A204.1 (cell line): Measurements from ENCODE around the gene MOG.
"Not testable (repeated sequence)": the region's sequence is repeated elsewhere in the genome, so short reads cannot be mapped to it uniquely, and the experiment has no call there.

Experiments used
- FAIRE-seq: peaks from 2 replicates; lab custom pipeline; 2012; peaks lifted over from hg19 to GRCh38; lab: Jason Lieb, UNC

Gene MOG

DNA sequence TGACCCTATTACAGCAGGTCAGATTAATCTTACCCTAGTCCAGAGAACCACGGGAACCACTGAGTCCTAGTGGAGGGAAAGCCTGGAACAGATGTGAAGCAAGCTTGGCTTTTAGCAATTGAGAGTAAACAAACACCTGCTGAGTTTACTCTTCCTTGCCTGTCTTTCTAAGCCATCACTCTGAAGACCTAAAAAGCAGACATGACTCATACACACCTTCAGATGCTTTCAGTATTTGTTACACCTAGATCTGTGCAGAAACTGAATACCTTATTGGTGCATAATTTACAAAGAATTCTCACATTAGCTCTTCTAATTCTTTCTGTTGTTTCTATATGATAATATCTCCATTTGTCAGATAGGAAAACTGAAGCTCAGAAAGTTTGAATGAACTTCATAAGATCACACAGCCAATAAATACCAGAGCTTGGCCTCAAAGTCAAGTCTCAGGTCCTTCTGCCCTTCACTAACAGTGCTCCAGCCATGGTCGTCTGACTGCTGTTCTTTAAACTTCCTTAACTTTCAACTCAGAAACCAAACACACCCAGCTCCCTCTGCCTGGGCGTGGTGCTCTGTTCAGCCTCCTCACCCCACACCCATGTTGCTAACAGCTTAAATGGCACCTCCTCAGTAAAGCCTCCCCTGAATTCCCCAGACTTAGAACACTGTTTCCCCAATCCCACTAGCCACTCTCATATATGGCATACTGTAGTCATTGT is 15.3 kb upstream of the MOG start:
- FAIRE-seq, result no peak

DNA sequence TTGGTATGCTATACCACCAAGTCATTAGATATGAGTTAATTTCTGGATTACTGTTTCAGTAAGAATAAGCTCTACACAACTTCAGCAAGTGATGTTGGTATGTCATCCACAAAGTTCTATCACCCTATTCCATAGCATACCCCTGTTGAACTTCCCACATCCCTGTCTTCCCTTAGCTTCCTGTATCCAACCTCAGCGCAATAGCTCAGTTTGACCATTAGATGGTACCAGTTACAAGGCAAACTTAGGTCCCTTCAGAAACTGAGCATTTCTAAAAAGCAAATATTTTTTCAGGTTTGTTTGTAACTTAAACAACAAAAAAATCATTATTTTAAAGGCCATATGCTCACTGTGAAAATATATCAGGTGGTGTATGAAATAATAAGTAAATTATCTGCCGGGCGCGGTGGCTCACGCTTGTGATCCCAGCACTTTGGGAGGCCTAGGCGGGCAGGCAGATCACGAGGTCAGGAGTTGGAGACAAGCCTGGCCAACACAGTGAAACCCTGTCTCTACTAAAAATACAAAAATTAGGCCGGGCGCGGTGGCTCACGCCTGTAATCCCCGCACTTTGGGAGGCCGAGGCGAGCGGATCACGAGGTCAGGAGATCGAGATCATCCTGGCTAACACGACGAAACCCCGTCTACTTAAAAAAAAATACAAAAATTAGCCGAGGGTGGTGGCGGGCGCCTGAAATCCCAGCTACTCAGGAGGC is 8.8 kb upstream of the MOG start:
- FAIRE-seq, result peak; percentile 48

DNA sequence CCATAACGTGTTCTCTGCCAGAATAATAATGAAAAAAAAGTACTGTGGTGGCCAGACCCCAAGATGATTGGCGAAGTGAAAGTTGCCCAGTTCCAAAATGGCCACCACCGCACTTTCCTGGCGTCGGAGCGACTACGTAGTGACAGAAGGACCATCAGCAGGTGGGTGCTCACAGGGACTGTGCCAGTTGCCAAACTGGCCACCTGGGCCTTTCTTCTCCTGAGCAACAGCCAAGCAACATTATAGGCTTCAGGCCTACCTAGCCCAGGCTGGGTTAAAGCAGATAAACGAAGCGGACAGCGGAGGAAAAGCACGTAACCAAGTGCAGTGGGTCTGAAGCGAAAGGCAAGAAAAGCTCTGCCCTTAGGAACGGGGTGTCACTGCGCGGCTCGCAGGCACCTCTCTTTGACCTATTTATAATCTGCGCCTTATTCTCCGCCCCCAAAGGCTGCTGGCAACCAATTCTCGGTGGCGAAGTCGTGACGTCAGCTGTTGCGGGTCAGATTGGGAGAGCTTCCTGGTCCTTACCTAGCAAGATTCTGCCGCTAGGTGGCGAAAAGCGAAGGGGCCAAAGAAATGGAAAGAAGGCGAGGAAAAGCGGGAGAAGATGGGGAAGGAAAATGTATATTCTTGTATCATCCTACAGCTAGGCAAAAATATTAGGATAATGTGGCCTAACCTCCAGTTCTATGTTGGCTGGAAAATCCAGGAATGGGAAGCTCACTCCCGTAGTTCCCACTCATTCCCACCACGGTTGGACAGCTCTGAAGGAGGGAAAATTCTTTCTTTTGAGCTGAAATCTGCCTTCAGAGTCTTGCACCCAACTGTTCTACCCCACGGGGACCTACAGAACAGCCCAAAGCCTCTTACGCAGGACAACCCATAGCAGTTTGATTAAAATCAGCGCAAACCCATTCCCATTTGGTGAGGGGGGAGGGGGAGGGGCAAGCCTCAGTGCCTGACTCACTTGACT is 6.9 kb upstream of the MOG start:
- peak; percentile 92 for FAIRE-seq

DNA sequence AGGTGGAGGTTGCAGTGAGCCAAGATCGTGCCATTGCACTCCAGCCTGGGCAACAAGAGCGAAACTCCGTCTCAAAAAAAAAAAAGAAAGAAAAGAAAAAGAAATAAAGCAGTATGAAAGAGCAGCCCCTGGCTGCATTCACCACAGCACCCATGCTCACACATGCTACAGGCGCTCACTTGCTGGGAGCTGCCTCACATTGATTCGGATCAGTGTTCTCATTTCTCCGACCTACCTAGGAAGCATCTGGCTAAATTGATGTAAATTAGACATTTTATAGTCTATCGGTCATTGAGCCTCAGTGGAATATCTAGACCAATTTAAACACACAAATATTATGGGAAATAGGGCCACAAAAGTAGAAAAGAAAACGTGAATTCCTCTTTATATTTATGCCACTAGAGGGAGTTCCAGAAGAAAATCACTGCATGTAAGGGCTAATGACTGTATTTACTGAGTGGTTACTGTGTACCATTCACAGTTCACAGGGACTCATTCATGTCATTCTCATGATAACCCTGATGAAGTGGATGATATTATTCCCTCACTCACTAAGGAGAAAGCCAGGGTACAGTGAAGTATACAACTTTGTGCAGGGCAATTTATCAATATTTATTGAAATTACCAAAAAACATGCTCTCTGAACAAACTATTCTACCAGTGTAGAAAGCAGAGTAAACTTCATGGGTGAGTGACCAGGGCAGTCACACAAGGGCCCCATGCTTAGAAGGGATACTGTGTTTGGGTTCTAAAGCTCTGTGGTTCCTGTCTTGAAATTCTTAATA is 5.3 kb upstream of the MOG start:
- peak; percentile 77 for FAIRE-seq

DNA sequence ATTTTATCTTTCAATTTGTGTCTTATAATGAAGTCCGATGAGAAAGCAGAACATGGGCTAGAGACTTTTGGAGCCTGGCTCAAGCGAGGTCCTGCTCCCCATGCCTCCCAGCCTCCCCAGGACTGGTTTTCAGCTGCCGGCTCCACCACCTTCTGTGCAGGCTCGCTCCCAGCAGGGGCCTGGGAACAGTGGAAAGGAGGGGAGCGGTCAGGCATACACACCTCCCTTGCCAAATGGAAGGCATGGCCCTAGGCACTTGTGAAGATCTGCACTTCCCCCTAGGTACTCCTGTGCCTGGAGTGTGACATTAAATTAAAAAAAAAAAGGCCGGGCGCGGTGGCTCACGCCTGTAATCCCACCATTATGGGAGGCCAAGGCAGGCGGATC is 4.7 kb upstream of the MOG start:
- no peak for FAIRE-seq

DNA sequence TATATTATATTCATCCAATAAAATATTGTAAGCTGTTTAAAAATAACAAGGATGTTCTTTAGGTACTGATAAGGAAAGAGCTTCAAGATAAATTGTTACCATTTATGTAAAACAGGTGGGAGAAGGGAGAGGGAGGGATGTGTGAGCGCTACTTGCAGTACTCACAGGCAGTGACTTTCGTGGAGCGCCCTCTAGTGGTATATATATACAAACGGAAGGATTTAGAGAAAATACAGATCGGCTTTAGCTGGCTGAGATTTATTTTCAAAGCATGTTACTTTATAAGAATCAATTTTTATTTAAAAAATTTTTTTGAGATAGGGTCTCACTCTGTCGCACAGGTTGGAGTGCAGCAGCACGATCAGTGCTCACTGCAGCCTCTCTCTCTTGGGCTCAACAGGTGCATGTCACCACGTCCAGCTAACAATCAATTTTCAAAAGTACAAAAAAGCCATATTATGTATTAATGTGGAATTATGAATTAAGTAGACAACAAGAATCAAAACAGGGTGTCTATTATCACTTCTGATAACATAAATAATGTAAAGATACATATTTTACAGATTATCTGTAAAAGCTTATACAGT is 3.3 kb upstream of the MOG start:
- FAIRE-seq, result peak; percentile 83

DNA sequence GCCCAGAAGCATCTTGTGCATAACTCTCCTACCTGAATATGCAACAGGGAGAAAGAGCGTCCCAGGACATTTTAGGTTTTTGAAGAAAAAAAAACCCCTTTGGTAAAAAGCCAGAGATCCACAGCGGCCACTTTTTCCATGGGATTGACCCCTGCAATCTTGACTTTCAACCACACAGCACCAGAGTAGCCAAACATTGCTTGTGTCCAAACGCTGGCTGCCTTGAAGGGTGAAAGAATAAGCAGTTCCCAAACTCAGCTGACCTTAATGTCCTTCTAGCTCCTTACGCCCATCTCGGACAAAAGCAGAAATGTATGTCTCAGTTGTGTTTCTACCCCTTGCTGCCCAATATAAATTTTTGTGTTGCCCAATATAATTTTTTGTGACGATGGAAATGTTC is 1.2 kb upstream of the MOG start:
- FAIRE-seq, result no peak

DNA sequence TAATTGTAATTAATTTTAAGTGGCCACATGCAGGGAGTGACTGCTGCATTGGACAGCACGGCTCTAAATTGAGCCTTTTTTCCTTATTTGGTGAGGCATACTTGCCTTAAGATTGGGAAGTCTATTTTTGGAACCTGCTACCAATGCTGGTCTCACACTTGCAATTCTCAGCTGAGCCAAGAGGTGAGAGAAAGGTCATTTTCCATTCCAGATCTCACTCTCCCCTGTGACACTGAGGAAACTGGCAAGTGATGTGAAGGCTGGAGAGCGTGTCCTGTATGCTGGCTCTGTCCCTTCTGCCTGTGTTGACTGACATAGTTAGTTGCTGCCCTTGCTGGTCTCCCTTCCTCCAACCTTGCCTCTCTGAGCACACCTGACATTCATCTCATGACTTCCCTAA is 735 bp upstream of the MOG start:
- no peak for FAIRE-seq

DNA sequence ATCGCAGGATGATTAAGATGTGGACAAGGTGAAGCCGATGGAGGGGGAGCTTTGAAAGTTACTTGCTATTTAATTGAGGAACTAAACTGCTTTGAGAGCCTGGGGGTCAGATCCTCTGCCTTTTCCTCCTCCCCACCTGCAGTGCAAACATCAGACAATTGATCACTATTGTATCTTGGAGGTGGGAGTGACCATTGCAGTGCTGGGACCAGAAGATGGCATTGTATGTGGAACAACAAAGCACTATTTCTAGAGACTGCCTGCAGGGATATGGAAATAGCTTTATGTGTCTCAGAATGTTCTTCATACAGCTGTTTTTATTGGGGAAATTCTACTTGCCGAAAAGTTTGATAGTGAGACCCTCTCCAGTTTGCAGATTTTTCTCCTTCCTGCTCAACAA is 4.2 kb downstream of the MOG start:
- FAIRE-seq, result no peak

DNA sequence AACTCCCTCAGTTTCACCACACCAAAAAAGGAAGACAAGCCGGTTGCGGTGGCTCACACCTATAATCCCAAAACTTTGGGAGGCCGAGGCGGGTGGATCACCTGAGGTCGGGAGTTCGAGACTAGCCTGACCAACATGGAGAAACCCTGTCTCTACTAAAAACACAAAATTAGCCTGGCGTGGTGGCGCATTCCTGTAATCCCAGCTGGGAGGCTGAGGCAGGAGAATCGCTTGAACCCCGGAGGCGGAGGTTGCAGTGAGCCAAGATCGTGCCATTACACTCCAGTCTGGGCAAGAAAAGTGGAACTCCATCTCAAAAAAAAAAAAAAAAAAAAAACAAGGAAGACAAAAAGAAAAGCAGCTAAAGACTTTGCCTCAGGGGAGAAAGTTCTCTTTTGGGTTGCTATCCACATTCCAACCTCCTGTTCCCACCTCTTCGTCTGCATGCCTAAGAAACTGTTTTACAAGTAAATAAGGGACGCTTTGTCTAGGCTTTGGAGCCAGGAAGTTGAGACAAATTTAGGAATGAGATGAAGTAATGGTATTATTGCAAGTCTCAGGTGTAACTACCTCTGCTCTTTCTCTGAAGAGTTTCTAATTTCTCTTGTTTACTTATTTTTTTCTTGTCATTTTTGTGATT is 4.7 kb downstream of the MOG start:
- not testable (repeated sequence) for FAIRE-seq

DNA sequence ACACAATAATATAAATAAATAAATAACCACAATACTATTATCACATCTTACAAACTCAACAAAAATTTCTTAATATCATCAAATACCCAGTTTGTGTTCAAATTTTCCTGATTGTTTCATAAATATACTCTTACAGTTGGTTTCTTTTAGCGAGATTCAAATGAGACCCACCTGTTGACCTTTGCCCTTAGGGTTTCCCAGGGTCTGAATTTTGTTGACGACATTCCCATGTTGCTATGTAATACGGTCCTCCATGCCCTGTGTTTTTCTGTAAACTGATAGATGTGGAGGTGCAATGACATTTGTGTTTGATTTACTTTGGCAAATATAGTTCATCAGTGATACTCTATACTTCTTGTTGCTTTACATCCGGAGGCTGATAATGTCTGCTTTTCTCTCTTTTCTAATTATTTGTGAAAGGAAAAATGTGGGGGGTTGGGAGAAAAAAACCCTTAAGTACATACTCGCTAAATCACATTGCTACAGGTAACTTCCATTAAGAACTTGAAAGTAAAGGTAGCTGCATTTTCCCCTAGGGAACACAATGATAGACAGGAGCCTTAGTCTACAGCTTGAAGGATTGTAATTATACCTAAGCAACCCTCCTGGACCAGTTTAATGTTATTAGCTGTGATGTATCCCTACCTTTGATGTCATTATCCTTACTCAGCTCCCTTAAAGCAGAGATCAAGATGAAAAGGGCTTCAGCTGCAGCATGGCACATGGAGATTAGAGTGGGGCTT is 6.6 kb downstream of the MOG start:
- no peak for FAIRE-seq

DNA sequence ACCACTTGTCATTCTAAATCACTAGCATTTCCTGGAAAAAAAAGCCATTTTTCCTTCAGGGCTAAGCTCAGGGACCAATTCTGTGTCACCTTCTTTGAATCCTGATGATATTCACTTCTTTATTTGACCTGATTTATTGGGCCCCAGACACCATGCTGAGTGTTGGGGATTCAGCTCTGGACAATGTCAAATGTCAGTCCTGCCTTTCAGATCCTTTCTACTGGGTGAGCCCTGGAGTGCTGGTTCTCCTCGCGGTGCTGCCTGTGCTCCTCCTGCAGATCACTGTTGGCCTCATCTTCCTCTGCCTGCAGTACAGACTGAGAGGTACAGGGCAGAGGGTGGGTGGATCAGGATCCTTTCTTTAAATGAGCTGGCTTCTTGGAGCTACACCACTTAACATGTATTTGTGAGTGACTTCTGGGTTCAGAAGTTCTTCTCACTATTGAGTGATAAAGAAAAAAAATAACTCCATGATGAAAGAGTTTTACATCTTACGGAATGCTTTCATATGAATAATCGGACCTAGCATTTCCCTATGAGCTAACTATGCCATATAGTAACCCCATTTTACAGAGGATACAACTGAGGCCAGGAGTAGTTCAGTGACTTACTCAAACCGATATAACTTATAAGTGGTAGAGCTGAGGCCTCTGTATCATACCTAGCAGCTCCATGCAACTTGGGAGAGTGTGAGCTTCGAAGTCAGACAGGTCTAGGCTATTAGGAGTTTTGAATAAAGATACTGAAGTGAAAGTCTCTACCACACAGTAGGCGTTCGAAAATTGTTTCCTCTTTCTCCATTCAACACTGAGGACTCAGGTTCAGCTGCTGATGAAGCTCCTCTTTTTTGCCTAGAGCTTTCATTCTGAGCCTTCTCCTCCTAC is 9.3 kb downstream of the MOG start:
- no peak for FAIRE-seq

DNA sequence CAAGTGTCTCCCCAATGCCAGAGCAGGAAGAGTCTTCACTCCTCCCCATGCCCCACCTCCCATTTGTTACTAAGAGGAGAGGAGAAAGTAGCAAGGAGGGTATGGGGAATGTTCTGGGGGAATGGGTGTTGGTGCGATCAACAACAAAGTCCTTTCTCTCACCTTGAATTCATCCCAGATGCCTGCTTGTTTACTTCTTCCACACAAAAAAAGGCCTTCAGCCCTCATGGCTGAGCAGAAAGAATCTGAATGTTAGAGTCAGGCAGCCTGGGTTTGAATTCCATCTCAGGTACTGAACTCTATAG is 9.9 kb downstream of the MOG start:
- no peak for FAIRE-seq

DNA sequence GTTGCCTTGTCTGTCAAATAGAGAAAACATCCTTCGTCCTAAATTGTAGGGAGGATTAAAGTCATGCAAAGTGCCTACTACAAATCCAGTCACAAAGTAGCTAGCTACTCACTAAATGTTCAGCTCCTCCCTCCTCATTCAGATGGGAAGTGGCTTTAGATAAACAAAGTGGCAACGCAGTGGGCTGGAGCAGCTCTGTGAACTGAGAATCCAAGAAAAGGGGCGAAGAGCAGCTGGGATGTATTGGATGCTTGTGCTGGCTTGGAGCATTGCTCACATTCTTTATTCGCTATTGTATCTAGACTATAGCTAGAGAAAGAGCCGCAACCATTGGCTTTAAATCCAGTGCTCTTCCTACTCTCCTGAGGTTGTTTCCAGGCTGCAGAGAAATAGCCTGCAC is 10.3 kb downstream of the MOG start:
- FAIRE-seq, result no peak

DNA sequence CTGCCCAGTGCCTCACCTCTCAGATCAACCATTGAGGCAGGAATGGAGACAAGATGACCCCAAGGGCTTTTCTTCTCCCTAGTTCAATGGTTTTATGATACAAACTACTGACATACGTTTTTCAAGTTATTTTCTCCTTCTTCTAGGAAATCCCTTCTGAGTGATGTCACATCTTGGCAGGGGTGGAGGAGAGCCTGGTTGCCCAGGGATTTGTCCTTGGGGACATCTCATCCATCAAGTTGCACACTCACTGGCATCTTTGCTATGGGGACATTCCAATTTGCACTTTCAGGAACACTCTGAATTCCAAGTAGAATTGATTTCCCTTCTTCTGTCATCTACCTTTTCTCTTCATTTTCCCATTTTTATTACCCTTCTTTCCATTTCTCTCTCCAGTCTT is 14.1 kb downstream of the MOG start:
- FAIRE-seq, result no peak

DNA sequence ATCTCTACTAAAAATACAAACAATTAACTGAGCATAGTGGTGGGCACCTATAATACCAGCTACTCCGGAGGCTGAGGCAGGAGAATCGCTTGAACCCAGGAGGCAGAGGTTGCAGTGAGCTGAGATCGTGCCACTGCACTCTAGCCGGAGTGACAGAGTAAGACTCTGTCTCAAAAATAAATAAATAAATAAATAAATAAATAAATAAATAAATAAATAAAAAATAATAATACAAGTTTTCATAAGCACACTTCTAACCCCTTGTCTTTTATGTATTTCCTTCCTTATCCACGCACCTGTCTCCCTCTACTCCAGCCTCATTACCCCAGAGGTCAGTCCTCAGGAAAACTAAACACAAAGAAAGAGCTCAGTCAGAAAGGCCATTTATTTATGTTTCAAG is 15.2 kb downstream of the MOG start:
- not testable (repeated sequence) for FAIRE-seq

DNA sequence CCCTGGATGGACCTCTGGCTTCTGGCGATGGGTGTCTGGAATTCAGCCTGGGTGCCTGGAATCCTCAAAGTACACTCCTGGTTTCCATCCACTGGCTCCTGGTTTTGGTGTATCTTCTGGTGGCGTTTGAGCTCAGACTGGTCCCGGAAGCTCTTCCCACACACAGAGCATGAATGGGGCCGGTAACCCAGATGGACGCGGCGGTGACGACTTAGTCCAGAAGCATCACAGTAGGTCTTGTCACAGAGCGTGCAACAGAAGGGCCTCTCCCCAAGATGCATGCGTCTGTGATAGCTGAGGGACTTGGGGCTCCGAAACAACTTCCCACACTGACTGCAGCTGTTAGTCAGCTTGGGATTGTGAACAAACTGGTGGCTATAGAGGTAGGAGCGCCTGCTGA is 16.3 kb downstream of the MOG start:
- no peak for FAIRE-seq

DNA sequence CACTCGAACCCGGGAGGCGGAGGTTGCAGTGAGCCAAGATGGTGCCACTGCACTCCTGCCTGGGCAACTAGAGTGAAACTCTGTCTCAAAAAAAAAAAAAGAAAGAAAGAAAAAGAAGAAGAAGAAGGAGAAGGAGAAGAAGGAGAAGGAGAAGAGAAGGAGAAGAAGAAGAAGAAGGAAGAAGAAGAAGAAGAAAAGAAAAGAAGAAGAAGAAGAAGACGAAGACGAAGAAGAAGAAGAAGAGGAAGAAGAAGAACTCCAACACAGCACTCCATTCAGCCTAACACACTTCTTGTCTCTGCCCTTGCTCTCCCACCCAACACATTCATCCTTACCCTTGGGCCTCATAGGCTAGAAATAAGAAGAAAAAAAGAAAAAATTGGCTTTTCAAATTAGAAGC is 17.1 kb downstream of the MOG start:
- no peak for FAIRE-seq

DNA sequence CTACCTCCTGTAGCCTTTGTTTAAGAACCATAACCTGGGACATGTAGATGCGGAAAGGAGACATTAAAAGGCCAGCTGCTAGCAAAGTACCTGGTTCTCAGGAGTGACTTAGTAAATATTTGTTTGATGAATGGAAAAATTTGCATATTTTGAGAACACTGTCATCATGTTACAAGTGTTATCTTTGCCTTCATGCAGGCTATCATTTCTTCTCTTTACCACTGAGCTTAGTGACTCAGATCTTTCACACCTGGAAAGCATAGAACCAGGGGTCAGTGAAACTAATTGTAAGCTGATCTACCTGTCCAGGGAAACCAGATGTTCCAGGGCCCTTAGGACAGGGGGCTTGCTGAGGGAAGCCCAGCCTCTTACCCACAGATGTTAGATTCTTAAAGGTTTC is 18.7 kb downstream of the MOG start:
- FAIRE-seq, result no peak
